ENCODE results near the gene PTPRS.

Gene PTPRS

DNA sequence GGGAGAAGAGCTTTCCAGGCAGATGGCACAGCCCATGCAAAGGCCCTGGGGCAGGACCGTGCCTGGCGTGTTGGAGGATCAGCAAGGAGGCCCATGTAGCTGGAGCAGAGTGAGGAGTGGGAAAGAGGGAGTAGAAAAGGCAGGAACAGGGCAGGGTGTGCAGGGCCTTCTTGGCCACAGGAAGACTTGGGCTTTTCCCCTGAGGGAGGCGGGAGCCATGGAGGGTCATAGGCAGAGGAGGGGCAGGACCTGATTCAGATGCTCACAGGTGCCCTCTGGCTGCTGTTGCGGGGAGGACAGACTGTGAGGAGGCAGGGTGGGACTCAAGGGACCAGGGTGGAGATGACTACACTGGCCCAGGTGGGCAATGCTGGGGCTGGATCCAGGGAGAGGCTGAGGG lies 13.8 kb upstream of the PTPRS start:
- no peak for DNase-seq

DNA sequence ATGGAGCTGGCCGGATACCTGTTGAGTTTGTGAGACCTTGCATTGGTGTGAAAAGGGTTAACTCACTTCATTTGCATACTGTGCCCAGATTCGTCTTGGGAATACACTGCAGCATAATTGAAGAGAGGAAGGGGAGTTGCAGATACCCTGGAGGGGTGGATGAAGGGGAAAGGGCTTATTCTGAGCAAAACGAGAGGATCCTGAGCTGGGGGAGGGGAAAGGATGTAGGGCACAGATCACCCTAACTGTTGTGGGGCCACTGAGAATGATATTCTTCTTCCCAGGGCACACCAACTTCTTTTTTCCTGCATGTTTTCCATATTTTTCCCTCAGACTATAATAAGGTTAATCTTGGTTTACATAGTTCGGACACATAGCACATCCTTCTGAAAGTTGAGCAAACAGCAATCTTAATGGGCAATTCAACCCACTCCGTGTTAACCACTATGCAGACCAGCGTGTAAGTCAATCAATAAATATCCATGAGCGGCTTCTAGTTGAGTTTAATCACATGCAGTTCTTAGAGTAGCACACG lies 11.7 kb upstream of the PTPRS start:
- DNase-seq: no peak

DNA sequence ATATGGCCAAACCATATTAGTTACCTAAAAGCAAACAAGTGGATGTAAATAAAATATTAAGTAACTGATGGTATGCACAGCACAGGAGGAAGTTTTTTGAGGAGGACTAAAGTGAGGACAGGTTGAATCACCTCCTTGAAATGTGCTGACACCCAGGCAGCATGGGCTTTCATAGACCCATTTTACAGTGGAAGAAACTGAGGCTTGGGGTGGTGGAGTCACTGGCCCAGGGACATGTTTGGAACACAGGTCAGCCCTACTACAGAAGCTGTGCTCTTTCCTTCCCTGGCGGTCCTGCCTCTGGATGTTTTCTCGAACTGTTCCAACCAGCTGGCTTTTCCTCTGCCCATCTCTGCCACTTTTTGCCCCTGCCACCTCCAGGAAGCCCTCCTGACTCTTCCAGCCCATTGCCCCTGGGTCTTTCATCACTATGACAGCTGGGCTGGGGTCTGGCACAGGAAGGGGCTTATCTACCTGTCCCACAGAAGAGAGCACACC lies 11.2 kb upstream of the PTPRS start:
- no peak for DNase-seq

DNA sequence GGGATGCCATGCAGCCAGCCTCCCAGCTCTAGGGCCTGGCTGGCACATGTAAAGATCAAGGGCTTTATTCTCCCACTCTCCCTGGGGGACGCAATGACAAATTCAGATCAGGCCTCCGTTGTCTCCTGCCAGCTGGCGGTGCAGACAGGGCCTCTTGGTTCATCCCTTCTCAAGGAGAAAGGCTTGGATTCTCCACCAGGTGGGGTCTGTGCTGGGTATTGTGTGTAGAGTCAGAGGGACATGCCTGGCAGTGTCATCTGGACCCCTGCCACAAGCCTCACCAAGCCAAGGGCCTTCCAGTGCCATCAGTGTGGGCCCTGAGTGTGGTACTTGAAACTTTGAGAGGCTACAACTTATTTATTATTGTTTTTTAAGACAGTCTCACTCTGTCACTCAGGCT lies 8.4 kb upstream of the PTPRS start:
- no peak for DNase-seq

DNA sequence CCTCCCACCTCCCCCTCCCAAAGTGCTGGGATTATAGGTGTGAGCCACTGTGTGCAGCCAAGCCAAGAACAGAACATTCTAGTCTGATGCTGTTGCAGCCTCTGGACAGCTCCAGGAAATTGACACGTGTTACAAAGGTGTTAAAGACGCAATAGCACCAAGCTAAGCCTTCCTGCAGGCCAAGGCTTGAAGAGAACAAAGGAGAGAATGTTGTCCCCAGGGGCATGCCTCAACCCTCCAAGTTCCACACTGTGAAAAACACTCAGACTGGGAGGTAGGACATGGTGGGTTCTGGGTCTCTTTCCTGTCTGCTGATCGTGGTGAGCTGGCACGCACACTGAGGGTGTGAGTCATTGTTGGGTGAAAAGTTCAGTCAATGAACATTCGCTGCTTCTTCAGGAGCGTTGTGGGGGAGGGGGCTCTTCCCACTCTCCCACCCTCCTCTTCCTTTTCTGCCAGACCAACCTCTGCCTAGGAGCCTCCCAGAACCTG lies 5.3 kb upstream of the PTPRS start:
- no peak for DNase-seq

DNA sequence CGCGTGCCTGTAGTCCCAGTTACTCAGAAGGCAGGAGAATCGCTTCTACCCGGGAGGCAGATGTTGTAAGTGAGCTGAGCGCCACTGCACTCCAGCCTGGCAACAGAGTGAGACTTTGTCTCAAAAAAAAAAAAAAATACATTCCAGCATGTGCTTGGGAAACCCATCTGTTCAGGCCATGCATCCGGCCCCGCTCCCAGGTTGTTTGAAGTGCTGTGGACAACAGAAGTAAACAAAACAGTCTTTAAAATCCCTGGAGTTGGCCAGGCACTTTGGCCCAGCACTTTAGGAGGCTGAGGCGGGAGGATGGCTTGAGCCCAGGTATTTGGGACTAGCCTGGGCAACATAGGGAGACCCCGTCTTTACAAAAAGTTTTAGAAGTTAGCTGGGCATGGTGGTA lies 3.2 kb upstream of the PTPRS start:
- DNase-seq: no peak

DNA sequence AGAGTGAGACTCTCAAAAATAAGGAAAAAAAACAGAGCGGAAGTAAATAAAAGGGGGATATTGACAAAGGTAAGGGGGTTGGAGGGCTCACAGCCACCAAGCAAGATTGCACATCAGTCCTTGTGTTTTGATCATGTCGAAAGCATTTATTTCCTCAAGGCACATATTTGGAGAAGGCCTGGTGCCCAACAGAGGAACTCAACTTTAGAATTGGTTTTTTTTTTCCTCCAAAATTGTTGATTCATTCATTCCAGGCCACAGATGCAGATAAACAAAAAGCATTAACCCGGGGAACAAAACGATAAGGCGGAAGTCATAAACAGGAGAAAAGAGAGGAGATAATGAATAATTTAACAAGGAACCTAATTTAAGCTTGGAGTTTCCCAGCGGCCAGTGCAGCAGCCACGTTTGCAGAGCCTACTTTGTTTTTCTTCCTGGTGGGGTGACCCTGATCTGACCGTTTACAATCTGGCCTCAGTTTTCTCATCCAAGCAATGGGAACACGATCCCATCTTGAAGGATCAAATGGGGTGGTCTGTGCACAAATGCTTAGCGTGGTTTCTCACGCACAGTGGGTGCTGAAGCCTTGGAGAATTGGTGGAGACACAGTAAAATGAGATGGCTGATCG lies 2.1 kb upstream of the PTPRS start:
- no peak for DNase-seq

DNA sequence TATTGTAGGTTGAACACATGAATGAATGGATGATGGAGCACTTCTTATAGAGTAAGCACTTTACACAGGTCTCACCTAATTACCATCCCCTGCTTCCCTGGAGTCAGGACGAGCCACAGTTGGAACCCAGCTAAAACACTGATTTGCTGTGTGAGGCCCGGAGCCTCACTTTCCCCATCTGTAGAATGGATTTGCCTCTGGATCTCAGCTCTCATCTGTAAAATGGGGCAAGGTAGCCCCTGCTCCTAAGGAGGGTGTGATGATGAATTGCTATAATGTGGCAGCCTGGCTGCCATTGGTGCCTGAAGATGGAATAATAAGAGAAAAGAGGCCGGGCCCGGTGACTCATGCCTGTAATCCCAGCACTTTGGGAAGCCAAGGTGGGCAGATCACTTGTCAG lies 1.4 kb upstream of the PTPRS start:
- no peak for DNase-seq

DNA sequence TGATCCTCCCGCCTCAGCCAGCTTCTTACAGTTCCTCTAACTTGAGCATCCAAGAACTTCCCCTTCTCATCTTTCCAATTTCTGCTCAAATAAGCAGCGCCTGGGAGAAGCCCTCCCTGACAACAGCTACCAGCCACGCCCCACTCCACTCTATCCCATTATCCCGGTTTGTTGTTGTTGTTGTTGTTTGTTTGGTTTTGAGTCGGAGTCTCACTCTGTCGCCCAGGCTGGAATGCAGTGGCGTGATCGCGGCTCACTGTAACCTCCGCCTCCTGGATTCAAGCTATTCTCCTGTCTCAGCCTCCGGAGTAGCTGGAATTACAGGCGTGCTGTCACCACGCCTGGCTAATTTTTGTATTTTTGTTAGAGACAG lies 822 bp upstream of the PTPRS start:
- DNase-seq: no peak

DNA sequence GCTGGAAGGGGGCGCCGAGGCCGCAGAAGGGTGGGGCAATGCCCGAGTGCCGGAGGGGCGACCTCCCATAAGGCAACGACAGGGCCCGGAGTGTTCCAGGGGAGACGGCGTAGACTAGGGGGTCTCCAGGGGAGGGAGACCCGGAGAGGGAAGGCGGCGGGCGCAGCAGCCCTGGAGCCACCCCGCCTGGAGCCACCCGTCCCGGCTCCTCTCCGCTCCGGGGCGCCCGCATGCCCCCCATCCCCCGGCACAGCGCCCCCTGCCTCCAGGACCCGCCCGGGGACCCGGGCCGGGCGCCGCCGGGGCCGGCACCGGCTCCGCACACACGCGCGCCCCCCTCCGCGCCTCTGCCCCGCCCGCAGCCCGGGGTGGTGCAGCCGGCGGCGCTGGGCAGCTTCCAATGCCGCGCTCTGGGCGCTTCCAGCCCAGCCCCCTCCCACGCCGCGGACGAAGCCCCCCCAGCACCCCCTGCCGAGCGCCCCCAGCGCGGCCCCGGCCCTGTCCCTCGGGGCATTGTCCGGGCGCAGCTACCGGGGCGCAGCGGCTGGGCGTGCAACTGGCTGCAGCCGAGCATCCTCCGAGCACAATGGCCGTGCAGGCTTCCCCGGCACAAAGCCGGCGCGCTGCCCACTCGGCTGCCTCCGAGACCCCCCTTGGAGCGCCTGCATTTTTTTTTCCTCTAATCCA lies 519 bp downstream of the PTPRS start:
- DNase-seq: no peak

DNA sequence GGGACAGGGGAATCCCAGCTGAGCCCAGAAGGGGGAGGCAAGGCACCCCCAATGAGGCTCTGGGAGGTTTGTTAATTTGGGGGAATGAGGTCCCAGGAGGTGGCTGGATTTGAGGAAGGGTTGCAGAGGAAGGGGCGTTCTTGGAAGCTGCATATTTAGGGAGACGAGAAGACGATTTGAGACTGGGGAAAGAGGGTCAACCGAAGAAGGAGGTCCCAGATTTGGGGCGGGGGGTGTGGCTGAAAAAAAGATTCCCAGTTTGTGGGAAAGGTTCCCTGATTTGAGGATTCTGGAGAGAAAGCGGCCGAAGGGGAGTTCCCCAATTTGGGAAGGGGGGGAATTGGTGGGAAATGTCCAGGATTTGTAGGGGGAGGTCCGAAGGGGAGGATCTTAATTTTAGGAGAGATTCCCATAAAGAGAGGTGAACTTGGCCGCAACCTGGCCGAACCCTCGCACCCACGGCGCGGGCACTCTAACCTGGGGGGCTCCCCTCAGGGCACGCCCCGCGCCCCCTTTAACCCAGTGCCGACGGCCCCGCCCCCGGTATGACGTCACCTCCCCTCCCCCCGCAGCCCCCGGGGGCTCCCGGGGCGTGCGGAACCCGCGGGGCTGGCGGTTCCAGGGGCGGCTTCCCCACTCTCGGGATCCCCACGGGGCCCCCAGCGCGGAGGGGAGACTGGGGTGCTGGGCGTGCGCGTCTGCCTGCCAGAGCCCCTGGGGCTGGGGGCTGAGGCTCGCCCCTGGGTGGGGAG lies 1.2 kb downstream of the PTPRS start:
- no peak for DNase-seq

DNA sequence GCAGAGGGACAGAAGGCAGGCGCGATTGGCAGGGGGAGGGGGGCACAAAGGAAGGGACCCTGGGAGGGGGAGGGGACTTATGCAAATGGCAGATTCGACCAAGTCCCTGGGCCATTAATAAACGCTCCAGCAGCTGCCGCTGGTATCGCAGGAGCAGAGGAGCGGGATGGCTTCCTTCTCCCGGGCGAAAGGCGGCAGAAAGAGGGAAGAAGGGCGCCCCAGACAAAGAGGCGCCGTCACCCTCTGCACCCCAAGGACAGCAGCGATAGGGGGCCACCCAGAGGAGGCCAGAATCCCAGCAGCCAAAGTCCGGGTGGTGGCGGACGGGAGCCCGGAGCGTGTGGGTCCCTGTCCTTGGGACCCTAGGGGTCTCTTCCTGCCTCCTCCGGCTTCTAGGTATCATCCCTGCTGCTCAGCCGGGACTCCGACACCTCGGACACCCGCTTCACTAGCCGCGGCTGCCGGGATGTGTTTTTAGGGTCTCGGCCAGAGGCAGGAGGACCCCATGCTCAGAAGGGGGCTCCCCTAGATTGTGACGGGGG lies 1.9 kb downstream of the PTPRS start:
- DNase-seq: no peak

DNA sequence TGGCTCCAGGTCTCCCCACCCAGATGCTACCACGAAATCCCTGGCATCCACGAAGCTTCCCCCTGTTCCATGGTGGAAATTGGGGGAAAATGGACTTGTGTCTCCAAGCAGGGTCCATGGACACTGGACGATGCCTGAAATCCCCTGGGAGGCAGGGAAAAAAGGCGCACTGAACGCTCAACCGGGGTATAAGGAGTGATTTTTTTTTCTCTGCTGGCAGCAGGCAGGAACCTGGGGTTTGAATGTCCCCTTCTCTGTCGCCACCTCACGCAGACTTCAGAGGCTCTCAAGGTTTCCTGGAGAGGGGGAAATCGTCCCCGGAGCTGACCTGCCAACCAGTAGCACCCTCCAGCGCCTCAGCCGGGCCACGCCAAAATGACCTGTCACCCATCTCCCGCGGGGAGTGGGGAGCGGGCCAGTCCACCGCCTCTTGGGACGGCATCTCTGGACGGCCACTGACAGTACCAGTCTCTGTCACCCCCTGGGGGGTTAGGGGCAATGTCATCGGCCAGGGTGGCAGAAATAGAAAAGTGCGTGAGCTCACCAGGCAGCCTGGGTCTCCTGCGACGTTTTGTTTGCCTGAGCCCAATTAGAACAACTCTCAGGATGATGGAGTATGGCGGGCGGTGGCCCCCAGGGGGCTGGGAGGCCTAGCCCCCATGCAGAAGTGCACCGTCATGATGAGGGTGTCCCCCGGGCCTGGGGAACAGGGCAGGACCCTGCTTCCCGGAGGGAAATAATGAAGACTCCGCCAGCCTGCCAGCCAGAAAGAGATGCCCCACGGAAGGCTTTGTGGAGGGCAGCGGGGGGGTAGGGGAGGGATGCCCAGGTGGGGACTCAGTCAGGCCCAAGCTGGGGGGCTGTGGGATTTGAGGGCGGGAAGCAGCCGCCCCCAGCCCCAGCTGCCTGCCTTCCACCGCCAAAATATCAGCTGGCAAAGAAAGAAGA lies 2.6 kb downstream of the PTPRS start:
- DNase-seq: no peak

DNA sequence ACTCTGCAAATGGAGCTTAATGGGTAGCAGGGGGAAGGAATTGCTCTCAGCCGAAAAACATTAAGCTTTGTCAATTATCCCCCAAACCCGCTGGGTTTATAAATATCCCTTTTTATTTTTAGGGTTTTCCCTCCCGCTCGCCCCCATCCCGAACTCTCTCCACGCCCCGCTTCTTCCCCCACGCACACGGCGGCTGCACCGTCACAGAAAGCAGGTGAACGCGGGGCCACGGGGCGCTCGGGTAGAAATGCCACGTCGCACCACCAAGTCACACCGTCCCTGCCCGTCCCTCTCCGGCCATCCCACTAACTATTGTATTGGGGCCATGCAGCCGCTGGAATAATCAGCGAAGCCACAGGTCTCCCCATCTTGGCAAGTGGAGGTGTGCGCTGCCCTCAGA lies 3.5 kb downstream of the PTPRS start:
- DNase-seq: no peak

DNA sequence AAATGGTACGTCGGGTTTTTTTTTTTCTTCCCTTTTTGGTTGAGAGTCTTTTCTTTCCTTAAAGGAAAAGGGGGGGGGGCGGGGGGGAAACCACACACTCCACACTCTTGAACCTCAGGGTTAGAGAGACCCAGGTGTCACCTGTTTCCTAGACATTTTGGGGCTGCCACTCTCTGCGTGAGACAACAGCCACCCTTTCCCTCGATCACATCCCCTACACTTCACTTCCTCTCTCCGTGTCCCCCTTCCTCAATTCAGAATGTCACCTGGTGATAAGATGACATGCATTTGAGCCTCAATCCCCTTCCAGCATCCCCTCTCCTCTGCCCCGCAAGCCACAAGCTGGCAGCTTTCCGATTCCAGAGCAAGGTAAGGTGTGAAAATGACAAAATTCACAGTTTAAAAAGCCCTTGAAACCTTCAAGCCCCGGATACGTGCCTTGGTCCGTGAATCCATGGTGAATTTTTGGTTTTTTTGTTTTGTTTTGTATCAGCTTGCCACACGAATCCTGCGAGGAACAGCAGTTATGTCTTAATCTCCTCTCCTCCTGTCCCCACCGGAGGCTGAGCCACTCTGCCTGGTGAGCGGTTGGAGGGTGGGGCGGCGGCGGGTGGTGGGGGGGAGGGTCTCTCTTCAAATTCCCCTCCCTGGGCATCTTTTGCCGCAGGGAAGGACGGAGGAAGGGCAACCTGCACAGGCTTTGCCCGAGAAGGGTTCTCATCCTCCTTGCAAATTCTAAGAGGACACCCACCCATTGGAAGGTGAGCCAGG lies 4.2 kb downstream of the PTPRS start:
- DNase-seq: no peak

DNA sequence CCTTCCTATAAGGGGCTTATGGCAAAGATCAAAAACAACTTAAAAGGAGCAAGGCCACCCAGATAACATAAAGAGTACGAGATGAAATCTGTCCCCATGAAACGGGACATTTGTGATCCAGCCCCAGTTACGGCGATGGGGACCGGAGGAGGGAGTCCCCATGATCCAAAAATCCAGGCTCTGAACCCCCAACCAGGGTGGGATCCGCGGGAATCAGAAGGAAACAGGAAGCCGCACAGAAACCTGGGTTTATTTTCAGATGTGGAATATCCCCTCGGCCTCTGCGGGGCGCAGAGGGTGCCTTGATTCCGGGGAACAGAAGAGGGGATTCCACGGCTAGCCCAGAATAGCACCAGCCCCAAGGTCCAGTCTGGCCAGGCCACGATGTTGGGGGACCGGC lies 5.0 kb downstream of the PTPRS start:
- DNase-seq: no peak

DNA sequence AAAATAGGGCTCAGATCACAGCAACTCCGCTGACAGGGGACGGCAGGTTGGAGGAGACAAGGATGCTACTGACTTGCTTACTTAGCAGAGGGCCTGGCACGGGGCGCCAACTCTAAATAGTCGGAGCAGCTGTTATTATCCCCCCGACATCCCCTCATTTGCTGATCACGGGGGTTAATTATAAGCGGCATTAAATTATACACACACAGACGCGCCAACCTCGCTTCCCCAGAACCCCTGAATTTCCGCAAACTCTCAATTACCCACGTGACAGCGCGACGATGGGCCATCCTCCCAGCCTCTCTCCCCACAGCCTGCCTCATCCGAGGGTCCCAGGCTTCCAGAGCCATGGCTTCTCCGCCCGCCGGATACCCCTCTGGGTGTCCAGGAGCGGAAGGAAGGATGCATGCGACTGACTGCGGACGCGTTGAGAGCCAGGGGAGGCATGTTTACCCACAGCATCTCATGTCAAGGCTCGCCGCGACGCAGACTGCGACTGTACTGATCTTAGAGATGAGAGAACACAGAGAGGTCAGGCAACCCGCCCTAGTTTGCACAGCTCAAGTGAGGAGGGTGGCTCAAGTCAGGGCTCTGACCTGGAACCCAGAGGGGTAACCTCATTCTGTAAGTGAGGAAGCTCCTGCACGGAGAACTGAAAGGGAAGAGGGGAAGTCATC lies 5.7 kb downstream of the PTPRS start:
- DNase-seq: no peak

DNA sequence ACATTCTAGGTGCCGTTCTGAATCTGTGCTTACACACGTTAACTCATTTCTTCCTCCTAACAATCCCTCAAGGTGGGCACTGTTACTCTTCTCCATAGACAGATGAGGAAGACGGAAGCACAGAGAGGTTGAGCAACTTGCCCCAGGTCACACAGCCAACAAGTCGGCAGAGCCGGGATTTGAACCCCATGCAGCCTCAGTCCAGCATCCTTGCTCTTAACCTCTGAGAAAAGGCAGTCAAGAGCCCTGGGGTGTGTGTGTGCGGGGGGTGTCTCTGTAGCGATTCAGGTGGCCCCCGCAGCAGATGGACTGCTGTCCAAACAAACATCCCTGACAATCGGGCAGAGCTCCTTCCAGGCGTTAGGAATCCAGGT lies 6.3 kb downstream of the PTPRS start:
- no peak for DNase-seq

DNA sequence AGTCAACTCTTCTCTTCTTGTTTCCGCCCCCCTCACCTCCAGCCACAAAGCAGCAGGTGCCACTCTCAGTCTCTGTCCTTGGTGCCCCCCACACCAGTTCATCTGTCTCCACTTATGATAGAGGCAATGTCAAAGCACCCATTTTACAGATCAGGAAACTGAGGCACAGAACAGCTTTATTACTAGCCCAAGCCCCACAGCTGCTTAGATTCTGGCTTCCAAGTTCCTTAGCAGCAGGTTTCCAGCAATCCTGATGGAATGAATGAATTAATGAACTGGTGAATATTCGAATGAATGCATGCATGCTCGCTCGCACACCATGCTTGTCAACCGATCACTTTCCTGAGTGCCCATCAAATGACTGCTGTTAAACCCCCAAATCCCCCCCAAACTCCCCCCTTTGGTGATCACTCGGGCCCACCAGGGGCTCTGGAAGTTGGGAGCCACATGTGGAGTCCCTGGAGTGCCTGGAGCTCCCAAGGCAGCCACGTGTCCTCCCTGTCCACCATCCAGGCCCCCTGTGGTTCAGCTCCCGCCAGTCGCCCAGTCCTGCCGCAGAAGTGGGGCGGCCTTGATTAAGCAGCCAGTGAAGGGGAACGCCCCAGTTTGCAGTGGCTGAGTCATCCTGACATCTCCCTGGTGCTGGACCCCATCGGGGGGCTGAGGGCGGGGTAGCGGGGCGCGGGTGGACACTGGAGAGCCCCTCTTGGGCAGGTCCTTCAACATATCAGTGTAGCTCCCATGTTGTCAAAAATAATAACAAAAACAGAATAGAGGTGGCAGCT lies 6.8 kb downstream of the PTPRS start:
- no peak for DNase-seq

DNA sequence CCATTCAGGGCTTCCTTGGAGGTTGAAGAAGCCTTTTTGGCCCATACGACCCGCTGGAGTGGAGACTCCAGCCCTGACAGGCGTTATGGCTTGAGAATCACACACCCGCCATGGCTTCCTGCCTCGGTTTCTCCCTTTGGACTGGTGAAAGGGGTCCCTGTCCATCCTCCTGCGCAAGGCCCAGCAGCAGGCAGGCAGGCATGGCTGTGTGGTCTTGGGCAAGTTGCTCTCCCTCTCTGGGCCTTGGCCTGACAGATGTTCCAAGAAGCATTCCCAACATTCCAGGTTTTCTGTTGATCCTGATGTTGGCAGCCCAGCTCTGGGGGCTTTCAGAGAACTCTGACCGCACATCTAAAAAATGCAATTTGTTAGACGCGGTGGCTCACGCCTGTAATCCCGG lies 8.1 kb downstream of the PTPRS start:
- DNase-seq: no peak

Measured in activated CD4-positive, alpha-beta T cell treated with anti-CD3 and anti-CD28 coated beads for 4 hours (primary cell).